Amniotic stem cell (primary cell): ENCODE measurements around the gene CD81.

ENCODE experiments used
- DNase-seq: peaks from one replicate; lab custom pipeline; 2025; lab: John Stamatoyannopoulos, UW

Gene CD81

GRCh38 chr11:2421226-2421994 lies 44.3 kb downstream of the CD81 start:
- no peak for DNase-seq

- no peak for DNase-seq
These were observed 44.9 kb downstream of the CD81 start for GRCh38 chr11:2421996-2422395.

DNA sequence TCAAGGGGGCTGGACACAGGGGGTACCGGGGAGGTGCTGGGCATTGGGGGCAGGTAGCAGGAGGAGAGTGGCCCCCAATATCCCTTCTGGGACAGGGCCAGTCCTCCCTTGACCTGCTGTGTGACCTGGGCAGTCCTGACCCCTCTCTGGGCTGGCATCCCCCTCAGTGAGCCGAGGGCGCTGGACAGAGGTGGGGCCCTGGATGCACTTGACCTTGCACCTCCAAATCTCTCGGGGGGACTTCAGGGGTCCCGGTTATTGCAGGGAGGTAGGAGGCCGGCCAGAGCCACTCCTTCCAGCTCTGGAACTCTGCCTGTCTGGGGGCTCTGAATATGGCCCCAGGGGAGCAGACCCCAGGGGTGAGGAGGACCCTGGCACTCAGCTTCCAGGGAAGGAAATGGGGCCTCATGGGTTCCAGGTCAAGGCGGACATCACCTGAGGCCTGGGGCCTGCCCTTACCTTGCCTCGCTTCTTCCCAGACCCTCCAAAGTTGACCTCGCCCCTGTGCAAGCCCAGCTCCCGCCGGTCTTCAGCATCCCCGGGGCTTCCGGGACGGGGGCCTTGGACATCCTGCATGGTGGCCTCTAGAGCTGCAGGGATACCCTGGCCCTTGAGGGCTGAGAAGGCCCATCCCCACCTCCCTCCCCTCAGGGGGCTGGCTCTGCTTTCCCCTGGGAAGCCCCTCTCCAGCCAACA lies 45.5 kb downstream of the CD81 start:
- DNase-seq: no peak

- DNase-seq: no peak
These were observed 46.3 kb downstream of the CD81 start for GRCh38 chr11:2423157-2424025.

GRCh38 chr11:2424811-2425495 lies 47.8 kb downstream of the CD81 start:
- DNase-seq: no peak

- DNase-seq: no peak
These were observed 48.4 kb downstream of the CD81 start for GRCh38 chr11:2425506-2425905.

DNA sequence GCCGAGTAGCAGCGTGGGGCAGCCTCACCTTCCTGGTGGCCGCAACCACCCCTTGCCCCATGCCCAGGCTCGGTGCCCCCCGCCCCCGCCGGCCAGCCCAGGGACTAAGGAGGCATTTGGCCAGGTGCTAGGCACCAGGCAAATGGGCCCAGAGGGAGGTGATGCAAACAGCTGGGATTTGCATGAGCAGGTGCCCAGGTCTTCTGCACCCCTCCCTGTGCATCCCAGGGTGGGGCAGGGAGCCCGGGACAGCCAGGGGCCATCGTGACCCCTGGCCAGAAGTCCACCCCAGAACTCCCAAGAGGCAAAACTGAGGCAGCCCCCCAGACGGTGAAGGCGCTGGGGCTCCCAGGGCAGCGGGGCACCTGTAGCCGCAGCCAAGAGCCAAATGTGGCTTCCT lies 49.1 kb downstream of the CD81 start:
- no peak for DNase-seq

GRCh38 chr11:2426826-2427521 lies 49.9 kb downstream of the CD81 start:
- DNase-seq: no peak

- DNase-seq: no peak
These were observed 50.7 kb downstream of the CD81 start for GRCh38 chr11:2427721-2428321.

DNA sequence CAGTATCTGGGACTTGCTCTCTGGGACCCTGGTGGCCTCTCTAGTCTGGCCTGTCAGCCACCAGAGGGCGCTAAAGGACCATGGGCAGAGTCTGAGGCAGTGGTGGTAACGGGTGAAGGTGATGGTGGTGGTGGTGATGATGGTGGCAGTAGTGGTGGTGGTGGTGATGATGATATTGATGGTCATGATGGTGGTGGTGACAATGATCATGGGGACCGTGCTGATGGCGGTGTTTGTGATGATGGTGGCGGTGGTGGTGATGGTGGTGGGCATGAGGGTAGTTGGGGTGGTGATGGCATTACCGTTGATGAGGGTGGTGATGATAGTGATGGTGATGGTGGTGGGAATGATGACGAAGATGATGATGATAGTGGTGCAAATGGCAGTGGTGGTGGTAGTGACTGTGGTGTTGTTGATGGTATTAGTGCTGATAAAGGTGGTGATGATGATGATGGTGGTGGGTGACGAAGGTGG lies 51.2 kb downstream of the CD81 start:
- no peak for DNase-seq

DNA sequence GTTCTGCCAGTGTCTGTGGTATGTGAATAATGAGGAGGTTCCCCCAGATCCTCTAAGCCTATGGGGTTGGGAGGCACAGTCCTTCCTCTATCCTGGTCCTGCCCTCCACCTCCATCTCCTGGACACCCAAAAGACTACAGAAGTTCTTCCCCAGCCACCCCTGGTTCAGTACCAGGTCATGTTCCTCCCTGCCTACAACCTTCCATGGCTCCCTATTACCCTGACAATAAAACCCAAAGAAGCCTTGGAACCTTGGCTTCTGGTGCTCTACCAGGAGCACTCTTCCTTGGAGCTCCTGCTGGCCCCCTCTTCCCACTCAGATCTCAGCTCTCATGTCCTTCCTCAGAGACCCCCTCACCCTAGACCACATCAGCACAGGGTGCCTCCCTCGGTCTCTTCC lies 54.3 kb downstream of the CD81 start:
- DNase-seq: no peak

DNA sequence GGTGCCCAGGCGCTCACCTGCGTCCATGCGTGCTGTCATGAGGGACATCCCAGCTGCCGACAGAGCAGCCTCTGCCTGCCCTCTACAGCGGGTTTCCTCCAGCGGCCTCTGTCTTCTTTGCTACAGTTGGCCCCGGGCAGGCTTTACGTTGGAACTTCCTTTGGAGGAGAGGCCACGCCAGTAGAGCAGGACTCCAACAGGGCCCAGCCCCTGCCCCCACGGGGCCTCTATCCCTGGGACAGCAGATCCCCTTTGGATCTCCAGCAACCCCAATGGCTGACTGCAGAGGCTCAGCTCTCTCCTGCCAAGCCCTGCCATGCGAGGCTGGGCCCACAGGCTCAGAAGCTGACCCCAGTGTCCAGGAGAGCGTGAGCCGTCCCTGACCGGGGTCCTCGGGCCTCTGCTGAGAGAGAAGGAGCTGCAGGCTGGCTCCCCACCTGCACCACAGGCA lies 55.1 kb downstream of the CD81 start:
- DNase-seq: no peak

DNA sequence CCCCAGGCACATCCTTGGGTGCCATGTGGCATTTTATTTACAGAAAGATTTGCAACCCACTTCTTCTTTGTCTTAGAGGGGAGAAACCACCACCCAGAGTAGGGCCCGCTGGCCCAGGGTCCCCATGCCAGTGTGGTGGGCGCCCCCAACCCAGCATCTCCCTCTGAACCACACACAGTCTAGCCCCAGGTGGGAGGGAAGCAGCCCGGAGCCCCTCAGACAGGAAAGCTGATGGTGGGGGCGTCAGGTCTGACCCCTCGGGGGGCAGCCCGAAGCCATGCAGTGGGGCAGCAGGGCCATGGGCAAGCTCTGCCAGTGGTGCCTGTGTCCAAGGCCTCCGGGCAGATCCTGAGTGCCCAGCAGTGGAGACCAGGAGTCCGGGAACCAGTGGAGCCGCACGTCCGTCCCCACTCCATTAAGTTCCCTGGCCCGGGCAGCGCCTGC lies 55.5 kb downstream of the CD81 start:
- no peak for DNase-seq

DNA sequence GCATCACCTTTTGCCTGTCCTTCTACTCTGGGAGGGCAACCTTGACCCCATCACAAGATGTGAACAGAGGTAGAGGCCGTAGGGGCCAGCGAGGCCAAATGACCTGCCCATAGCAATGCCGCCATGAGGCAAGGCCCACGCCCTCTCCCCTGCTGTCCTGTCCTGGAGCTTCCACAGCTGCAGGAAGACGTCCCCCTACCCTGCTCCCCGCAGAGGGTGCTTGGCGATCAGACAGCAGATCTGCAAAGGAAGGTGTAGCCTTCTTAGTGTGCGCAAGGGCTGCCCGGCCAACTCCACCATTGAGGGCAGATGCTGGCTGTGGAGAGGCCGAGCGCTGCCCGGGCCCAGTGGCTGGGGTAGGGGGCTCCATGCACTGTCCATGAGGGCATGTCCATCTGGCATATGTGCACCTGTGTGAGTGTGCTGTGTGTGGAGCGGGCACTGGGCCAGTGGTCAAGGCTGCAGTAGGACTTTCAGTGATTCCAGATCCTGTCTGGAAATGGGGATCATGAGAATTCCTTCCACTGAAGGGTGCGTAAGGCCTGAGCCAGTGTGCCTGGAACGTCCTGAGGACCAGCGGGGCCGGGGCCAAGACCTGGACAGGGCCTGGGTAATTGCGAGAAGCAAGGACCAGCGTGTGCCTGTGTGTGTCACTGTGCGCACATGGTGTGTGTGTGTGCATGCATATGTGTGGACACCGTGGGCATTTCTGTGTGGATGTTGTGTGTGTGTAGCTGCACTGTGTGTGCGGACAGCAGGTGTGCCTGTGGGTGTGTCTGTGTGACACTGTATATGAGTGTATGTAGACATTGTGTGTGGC lies 56.2 kb downstream of the CD81 start:
- DNase-seq: no peak

DNA sequence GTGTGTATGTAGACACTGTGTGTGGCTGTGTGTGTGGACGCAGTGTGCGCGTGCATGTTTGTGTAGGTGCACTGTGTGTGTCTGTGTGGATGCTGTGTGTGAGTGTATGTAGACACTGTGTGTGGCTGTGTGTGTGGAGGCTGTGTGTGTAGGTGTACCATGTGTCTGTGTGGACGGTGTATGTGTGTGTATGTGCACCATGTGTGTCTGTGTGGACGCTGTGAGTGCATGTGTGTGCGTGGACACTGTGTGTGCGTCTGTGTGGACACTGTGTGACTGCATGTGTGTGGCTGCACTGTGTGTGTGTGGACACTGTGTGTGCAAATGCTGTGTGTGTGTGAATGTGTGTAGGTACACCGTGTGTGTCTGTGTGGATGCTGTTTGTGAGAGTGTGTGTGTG lies 56.9 kb downstream of the CD81 start:
- DNase-seq: no peak

GRCh38 chr11:2434506-2435255 lies 57.6 kb downstream of the CD81 start:
- DNase-seq: no peak

GRCh38 chr11:2435288-2436012 lies 58.3 kb downstream of the CD81 start:
- DNase-seq: no peak

GRCh38 chr11:2436013-2436520 lies 59.0 kb downstream of the CD81 start:
- DNase-seq: no peak
